HCT116 (cell line): ENCODE data around the gene SLITRK4.

Source experiments
- EZH2phosphoT487 ChIP-seq: fragments of 200-600 bp; IDR thresholded peaks from 2 replicates; pipeline ENCODE4 v1.6.1; 2018; ENCODE audit warnings: antibody characterized with exemption, borderline replicate concordance
- FOSL1 ChIP-seq: IDR thresholded peaks from 2 replicates; pipeline ENCODE4 v1.6.1; 2012; ENCODE audit warnings: low read depth
- POLR2AphosphoS5 ChIP-seq: IDR thresholded peaks from 2 replicates; pipeline ENCODE4 v1.6.1; 2011; ENCODE audit warnings: mild to moderate bottlenecking, low read depth, low read length, moderate library complexity
- TCF7L2 ChIP-seq: IDR thresholded peaks from 2 replicates; pipeline ENCODE4 v1.7.0; 2011; ENCODE audit warnings: borderline replicate concordance, inconsistent platforms; ENCODE audit not compliant: insufficient read depth, insufficient read length; ENCODE audit errors: extremely low read depth
- TF ChIP-seq, protein P1 (sequence below), 3 experiments: fragments of 200-600 bp in 1 of 3; sonication (generic) in 1 of 3; IDR thresholded peaks in 2 of 3; conservative IDR thresholded peaks in 1 of 3; 2 replicates each; pipeline ENCODE4 v1.5.1; 2012 to 2017; ENCODE audit warnings: low read depth in 2 of 3, low read length in 2 of 3, antibody characterized with exemption in 1 of 3, borderline replicate concordance in 1 of 3, control low read depth in 1 of 3, mild to moderate bottlenecking in 1 of 3, mixed read lengths in 1 of 3, mixed run types in 1 of 3, moderate library complexity in 1 of 3; ENCODE audit not compliant: insufficient read depth in 1 of 3

GRCh38 chrX:143632625-143633410 lies 3.1 kb downstream of the SLITRK4 start:
- TF ChIP-seq POLR2AphosphoS5 (no peak), EZH2phosphoT487 (no peak), TCF7L2 (no peak), FOSL1 (no peak)
- TF ChIP-seq, protein P1, sequence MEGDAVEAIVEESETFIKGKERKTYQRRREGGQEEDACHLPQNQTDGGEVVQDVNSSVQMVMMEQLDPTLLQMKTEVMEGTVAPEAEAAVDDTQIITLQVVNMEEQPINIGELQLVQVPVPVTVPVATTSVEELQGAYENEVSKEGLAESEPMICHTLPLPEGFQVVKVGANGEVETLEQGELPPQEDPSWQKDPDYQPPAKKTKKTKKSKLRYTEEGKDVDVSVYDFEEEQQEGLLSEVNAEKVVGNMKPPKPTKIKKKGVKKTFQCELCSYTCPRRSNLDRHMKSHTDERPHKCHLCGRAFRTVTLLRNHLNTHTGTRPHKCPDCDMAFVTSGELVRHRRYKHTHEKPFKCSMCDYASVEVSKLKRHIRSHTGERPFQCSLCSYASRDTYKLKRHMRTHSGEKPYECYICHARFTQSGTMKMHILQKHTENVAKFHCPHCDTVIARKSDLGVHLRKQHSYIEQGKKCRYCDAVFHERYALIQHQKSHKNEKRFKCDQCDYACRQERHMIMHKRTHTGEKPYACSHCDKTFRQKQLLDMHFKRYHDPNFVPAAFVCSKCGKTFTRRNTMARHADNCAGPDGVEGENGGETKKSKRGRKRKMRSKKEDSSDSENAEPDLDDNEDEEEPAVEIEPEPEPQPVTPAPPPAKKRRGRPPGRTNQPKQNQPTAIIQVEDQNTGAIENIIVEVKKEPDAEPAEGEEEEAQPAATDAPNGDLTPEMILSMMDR (IDR thresholded peaks at IDR 0.05 in 2 of 3, conservative IDR thresholded peaks at IDR 0.05 in 1 of 3; ENCODE audit: borderline replicate concordance in 1 of 3, insufficient read depth in 1 of 3, low read depth in 2 of 3, low read length in 2 of 3): no peak
